Neural crest cell (in vitro differentiated cells): ENCODE data around the gene PCDHGA9. TPM values are rescaled to one million over a fixed set of nuclear protein-coding genes. Genes with fewer than 3 reads are reported as not detected.
"Not testable (repeated sequence)": the region's sequence is repeated elsewhere in the genome, so short reads cannot be mapped to it uniquely, and the experiment has no call there.

Experiments used
- DNase-seq: peaks from one replicate; pipeline ENCODE4 v3.0.0; 2021; ENCODE audit warnings: low read depth, mixed read lengths, low spot score
- H3K27ac Mint-ChIP-seq: one replicate; pipeline ENCODE4 v1.8.0; 2021; ENCODE audit warnings: mild to moderate bottlenecking, mixed read lengths; ENCODE audit not compliant: unreplicated experiment
- H3K27me3 Mint-ChIP-seq: 2 replicates; pipeline ENCODE4 v1.8.0; 2021; ENCODE audit warnings: low read depth, mild to moderate bottlenecking, mixed read lengths
- H3K36me3 Mint-ChIP-seq: 2 replicates; pipeline ENCODE4 v1.8.0; 2021; ENCODE audit warnings: low read depth, mild to moderate bottlenecking, mixed read lengths
- H3K4me1 Mint-ChIP-seq: 2 replicates; pipeline ENCODE4 v1.8.0; 2021; ENCODE audit warnings: mixed read lengths
- H3K4me3 Mint-ChIP-seq: one replicate; pipeline ENCODE4 v1.8.0; 2021; ENCODE audit warnings: mild to moderate bottlenecking, mixed read lengths
- H3K9me3 Mint-ChIP-seq: 2 replicates; pipeline ENCODE4 v1.8.0; 2021; ENCODE audit warnings: mixed read lengths
- total RNA-seq: library from RNA; stranded (reverse); gene quantifications from 2 replicates; pipeline ENCODE4 v1.2.1, GENCODE V29; 2021
- TF ChIP-seq, protein P1 (sequence below): fragments of 200-600 bp; sonication (generic); conservative IDR thresholded peaks from 2 replicates; pipeline ENCODE4 v1.5.0; 2021; ENCODE audit warnings: antibody characterized with exemption, mild to moderate bottlenecking

The PCDHGA9 gene
- total RNA-seq, 1 donor from 2014 or later: 0.72 TPM

DNA sequence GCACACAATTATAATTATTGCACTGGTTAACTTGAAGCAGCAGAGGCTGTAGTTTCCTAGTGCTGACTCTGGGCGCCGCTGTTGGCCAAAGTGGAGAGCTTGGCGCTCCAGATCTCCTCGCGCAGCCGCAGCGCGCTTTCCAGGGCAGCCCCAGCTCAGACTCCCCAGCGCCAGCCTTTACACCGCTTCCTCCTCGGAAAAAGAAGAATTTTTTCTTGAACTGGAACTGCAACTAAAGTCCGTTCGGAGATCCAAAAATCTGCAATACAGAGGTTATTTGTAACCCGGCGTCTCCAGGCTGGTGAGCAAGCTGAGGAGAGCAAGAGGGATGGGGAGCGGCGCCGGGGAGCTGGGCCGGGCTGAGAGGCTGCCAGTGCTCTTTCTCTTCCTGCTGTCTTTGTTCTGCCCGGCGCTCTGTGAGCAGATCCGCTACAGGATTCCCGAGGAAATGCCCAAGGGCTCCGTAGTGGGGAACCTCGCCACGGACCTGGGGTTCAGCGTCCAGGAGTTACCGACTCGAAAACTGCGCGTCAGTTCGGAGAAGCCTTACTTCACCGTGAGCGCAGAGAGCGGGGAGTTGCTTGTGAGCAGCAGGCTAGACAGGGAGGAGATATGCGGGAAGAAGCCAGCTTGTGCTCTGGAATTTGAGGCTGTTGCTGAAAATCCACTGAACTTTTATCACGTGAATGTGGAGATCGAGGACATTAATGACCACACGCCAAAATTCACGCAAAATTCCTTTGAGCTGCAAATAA, 14.8 kb upstream of the PCDHGA9 start, which contains the start of gene PCDHGB4:
Gene PCDHGB4 (plus strand): TSS at position 142 of the 755 bp plus-strand sequence. CDS start 187 bp downstream, at position 329.
- peak within 1 kb of the TSS; percentile 44 for H3K4me3 Mint-ChIP-seq
- H3K27me3 Mint-ChIP-seq, H3K27ac Mint-ChIP-seq, H3K4me1 Mint-ChIP-seq, DNase-seq: not testable (repeated sequence)
- peaks cover 49% of the 10 kb centered on the region for H3K36me3 Mint-ChIP-seq
- H3K9me3 Mint-ChIP-seq: peaks cover 30% of the 10 kb centered on the region
- TF ChIP-seq, protein P1, sequence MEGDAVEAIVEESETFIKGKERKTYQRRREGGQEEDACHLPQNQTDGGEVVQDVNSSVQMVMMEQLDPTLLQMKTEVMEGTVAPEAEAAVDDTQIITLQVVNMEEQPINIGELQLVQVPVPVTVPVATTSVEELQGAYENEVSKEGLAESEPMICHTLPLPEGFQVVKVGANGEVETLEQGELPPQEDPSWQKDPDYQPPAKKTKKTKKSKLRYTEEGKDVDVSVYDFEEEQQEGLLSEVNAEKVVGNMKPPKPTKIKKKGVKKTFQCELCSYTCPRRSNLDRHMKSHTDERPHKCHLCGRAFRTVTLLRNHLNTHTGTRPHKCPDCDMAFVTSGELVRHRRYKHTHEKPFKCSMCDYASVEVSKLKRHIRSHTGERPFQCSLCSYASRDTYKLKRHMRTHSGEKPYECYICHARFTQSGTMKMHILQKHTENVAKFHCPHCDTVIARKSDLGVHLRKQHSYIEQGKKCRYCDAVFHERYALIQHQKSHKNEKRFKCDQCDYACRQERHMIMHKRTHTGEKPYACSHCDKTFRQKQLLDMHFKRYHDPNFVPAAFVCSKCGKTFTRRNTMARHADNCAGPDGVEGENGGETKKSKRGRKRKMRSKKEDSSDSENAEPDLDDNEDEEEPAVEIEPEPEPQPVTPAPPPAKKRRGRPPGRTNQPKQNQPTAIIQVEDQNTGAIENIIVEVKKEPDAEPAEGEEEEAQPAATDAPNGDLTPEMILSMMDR: peak; percentile 71

DNA sequence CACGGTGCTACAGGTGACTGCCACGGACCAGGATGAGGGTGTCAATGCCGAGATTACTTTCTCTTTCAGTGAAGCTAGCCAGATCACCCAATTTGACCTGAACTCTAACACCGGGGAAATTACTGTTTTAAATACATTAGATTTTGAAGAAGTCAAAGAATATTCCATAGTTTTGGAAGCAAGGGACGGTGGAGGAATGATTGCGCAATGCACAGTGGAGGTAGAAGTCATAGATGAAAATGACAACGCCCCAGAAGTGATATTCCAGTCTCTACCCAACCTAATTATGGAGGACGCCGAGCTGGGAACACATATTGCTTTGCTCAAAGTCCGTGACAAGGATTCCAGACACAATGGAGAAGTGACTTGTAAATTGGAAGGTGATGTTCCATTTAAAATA, 13.9 kb upstream of the PCDHGA9 start:
- H3K9me3 Mint-ChIP-seq: peaks cover 30% of the 10 kb centered on the region
- H3K4me3 Mint-ChIP-seq: no peak overlapping the region
- TF ChIP-seq, protein P1: no peak
- no peaks in the 10 kb centered on the region for H3K27me3 Mint-ChIP-seq
- no peak overlapping the region for H3K27ac Mint-ChIP-seq
- DNase-seq: no peak
- peaks cover 51% of the 10 kb centered on the region for H3K36me3 Mint-ChIP-seq
- H3K4me1 Mint-ChIP-seq: no peaks in the 10 kb centered on the region

DNA sequence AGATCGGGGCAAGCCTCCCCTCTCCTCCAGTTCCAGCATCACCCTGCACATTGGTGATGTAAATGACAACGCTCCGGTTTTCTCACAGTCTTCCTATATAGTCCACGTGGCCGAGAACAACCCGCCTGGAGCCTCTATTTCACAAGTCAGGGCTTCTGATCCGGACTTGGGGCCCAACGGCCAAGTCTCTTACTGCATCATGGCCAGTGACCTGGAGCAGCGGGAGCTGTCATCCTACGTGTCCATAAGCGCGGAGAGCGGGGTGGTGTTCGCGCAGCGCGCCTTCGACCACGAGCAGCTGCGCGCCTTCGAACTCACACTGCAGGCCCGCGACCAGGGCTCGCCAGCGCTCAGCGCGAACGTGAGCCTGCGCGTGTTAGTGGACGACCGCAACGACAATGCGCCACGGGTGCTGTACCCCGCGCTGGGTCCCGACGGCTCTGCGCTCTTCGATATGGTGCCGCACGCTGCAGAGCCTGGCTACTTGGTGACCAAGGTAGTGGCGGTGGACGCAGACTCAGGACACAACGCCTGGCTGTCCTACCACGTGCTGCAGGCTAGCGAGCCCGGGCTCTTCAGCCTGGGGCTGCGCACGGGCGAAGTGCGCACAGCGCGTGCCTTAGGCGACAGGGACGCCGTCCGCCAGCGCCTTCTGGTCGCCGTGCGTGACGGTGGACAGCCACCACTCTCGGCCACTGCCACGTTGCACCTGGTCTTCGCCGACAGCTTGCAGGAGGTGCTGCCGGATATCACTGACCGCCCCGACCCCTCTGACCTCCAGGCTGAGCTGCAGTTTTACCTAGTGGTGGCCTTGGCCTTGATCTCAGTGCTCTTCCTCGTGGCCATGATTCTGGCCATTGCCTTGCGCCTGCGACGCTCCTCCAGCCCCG, 13.2 kb upstream of the PCDHGA9 start:
- Mint-ChIP-seq H3K4me1 (no peaks in the 10 kb centered on the region), H3K36me3 (peaks cover 57% of the 10 kb centered on the region), H3K9me3 (peaks cover 31% of the 10 kb centered on the region), H3K27ac (peak overlapping the region; percentile 41), H3K27me3 (no peaks in the 10 kb centered on the region), H3K4me3 (no peak overlapping the region)
- DNase-seq: no peak
- TF ChIP-seq, protein P1: no peak

- Mint-ChIP-seq H3K4me1 (no peaks in the 10 kb centered on the region), H3K27me3 (no peaks in the 10 kb centered on the region), H3K9me3 (peaks cover 24% of the 10 kb centered on the region), H3K4me3 (no peak within 1 kb of the TSS), H3K36me3 (peaks cover 43% of the 10 kb centered on the region), H3K27ac (no peak within 1 kb of the TSS)
- TF ChIP-seq, protein P1: no peak
- DNase-seq: no peak
Observed at GRCh38 chr5:141392429-141393198, 10.0 kb upstream of the PCDHGA9 start, which contains the start of gene PCDHGA8. Gene PCDHGA8, plus strand, starts transcription at chr5:141392633. Its CDS starts 181 bp downstream, at chr5:141392814.

- TF ChIP-seq, protein P1: no peak
- Mint-ChIP-seq H3K36me3 (peaks cover 43% of the 10 kb centered on the region), H3K27me3 (no peaks in the 10 kb centered on the region), H3K4me1 (no peaks in the 10 kb centered on the region), H3K4me3 (no peak overlapping the region), H3K9me3 (peaks cover 24% of the 10 kb centered on the region), H3K27ac (no peak overlapping the region)
- DNase-seq: no peak
Observed at GRCh38 chr5:141393267-141393666, 9.3 kb upstream of the PCDHGA9 start.

DNA sequence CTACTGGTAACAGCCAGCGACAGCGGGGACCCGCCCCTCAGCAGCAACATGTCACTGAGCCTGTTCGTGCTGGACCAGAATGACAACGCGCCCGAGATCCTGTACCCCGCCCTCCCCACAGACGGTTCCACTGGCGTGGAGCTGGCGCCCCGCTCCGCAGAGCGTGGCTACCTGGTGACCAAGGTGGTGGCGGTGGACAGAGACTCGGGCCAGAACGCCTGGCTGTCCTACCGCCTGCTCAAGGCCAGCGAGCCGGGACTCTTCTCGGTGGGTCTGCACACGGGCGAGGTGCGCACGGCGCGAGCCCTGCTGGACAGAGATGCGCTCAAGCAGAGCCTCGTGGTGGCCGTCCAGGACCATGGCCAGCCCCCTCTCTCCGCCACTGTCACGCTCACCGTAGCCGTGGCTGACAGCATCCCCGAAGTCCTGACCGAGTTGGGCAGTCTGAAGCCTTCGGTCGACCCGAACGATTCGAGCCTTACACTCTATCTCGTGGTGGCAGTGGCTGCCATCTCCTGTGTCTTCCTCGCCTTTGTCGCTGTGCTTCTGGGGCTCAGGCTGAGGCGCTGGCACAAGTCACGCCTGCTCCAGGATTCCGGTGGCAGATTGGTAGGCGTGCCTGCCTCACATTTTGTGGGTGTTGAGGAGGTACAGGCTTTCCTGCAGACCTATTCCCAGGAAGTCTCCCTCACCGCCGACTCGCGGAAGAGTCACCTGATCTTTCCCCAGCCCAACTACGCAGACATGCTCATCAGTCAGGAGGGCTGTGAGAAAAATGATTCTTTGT, 8.0 kb upstream of the PCDHGA9 start:
- DNase-seq, H3K4me1 Mint-ChIP-seq, H3K27me3 Mint-ChIP-seq, H3K4me3 Mint-ChIP-seq, H3K27ac Mint-ChIP-seq: not testable (repeated sequence)
- Mint-ChIP-seq H3K9me3 (peaks cover 26% of the 10 kb centered on the region), H3K36me3 (peaks cover 43% of the 10 kb centered on the region)
